ENCODE measurements around the gene SPSB3.

Gene SPSB3

GRCh38 chr16:1787322-1788094 lies 5.1 kb upstream of the SPSB3 start:
- H3K4me3 ChIP-seq (ENCODE audit: extremely low read depth, insufficient read depth, low read length, poor library complexity, severe bottlenecking): no peak overlapping the region
- no peaks in the 10 kb centered on the region for H3K4me1 ChIP-seq (ENCODE audit: control insufficient read depth, insufficient read depth, low read length, poor library complexity, severe bottlenecking)
- peaks cover 49% of the 10 kb centered on the region for H3K36me3 ChIP-seq (ENCODE audit: control insufficient read depth, insufficient read depth, low read length)
- 96 to 97% methylated on average over 44 of the region's 44 CpGs for WGBS, 2 experiments (ENCODE audit: insufficient coverage in 2 of 2)
- H3K27ac ChIP-seq (ENCODE audit: low read depth, low read length, severe bottlenecking): no peak overlapping the region
- no peaks in the 10 kb centered on the region for H3K9me3 ChIP-seq (ENCODE audit: control insufficient read depth, low read length)

DNA sequence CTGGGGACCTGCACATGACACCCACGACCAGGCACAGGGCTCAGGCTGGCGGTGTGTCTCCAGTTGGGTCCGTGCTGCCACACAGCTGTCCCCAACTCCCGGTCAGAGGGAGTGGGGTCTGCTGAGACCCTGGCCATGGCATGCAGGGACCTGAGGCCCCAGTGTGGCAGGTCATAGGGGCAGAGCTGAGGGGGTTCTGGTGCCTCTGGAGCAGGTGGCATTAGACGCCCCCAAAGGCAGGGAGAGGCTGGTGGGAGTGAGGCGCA lies 4.6 kb upstream of the SPSB3 start:
- Histone ChIP-seq H3K36me3 (ENCODE audit: control insufficient read depth, insufficient read depth, low read length) (peaks cover 49% of the 10 kb centered on the region), H3K27ac (ENCODE audit: low read depth, low read length, severe bottlenecking) (no peak overlapping the region), H3K4me1 (ENCODE audit: control insufficient read depth, insufficient read depth, low read length, poor library complexity, severe bottlenecking) (no peaks in the 10 kb centered on the region), H3K4me3 (ENCODE audit: extremely low read depth, insufficient read depth, low read length, poor library complexity, severe bottlenecking) (no peak overlapping the region), H3K9me3 (ENCODE audit: control insufficient read depth, low read length) (no peaks in the 10 kb centered on the region)
- 91 to 97% methylated on average over 6 of the region's 6 CpGs for WGBS, 2 experiments (ENCODE audit: insufficient coverage in 2 of 2)

DNA sequence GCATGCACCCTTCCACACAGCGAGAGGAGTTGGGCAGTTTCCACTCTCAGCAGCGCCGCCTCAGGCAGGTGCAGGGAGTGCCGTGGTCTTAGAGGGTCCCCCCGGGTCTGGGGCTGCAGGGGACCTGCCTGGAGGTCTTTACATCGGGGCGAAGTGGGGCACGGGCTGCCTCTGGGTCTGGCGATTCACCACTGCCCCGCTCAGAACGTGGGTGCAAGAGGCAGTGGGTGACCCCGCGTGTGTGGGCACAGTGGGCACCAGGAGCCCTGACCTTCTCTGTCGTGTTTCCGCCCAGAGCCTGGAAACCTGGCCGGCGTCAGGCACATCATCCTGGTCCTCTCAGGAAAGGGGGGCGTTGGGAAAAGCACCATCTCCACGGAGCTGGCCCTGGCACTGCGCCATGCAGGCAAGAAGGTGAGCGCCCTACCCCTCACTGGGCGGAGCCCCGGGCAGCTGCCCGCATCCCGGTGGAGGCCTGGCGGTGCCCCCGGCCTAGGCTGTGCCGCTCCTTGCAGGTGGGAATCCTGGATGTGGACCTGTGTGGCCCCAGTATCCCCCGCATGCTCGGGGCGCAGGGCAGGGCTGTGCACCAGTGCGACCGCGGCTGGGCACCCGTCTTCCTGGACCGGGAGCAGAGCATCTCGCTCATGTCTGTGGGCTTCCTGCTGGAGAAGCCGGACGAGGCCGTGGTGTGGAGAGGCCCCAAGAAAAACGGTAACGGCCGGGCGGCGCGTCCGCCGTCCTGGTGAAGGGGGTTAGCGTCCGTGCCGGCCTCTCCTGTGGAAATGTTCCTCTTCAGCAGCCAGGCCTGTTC lies 4.1 kb upstream of the SPSB3 start:
- no peak overlapping the region for H3K4me3 ChIP-seq (ENCODE audit: extremely low read depth, insufficient read depth, low read length, poor library complexity, severe bottlenecking)
- no peak overlapping the region for H3K27ac ChIP-seq (ENCODE audit: low read depth, low read length, severe bottlenecking)
- peaks cover 49% of the 10 kb centered on the region for H3K36me3 ChIP-seq (ENCODE audit: control insufficient read depth, insufficient read depth, low read length)
- 95 to 97% methylated on average over 48 of the region's 51 CpGs for WGBS, 2 experiments (ENCODE audit: insufficient coverage in 2 of 2)
- peaks cover under 1% of the 10 kb centered on the region for H3K4me1 ChIP-seq (ENCODE audit: control insufficient read depth, insufficient read depth, low read length, poor library complexity, severe bottlenecking)
- no peaks in the 10 kb centered on the region for H3K9me3 ChIP-seq (ENCODE audit: control insufficient read depth, low read length)

GRCh38 chr16:1785846-1786170 lies 3.4 kb upstream of the SPSB3 start:
- Histone ChIP-seq H3K27ac (ENCODE audit: low read depth, low read length, severe bottlenecking) (no peak overlapping the region), H3K36me3 (ENCODE audit: control insufficient read depth, insufficient read depth, low read length) (peaks cover 52% of the 10 kb centered on the region), H3K4me1 (ENCODE audit: control insufficient read depth, insufficient read depth, low read length, poor library complexity, severe bottlenecking) (peaks cover 6% of the 10 kb centered on the region), H3K4me3 (ENCODE audit: extremely low read depth, insufficient read depth, low read length, poor library complexity, severe bottlenecking) (no peak overlapping the region), H3K9me3 (ENCODE audit: control insufficient read depth, low read length) (no peaks in the 10 kb centered on the region)
- WGBS, 2 experiments (ENCODE audit: insufficient coverage in 2 of 2): 96 to 99% methylated on average over 10 to 14 of the region's 14 CpGs

GRCh38 chr16:1784977-1785845 lies 2.8 kb upstream of the SPSB3 start:
- 95 to 98% methylated on average over 18 to 24 of the region's 26 CpGs for WGBS, 2 experiments (ENCODE audit: insufficient coverage in 2 of 2)
- H3K36me3 ChIP-seq (ENCODE audit: control insufficient read depth, insufficient read depth, low read length): peaks cover 54% of the 10 kb centered on the region

GRCh38 chr16:1781758-1782407 lies 488 bp downstream of the SPSB3 start:
- H3K27ac ChIP-seq (ENCODE audit: low read depth, low read length, severe bottlenecking): peak overlapping the region; percentile 36
- peaks cover 55% of the 10 kb centered on the region for H3K36me3 ChIP-seq (ENCODE audit: control insufficient read depth, insufficient read depth, low read length)
- H3K4me1 ChIP-seq (ENCODE audit: control insufficient read depth, insufficient read depth, low read length, poor library complexity, severe bottlenecking): peaks cover 6% of the 10 kb centered on the region
- H3K9me3 ChIP-seq (ENCODE audit: control insufficient read depth, low read length): no peaks in the 10 kb centered on the region
- 1% methylated on average over 45 to 53 of the region's 70 CpGs for WGBS, 2 experiments (ENCODE audit: insufficient coverage in 2 of 2)
- peak overlapping the region; percentile 93 for H3K4me3 ChIP-seq (ENCODE audit: extremely low read depth, insufficient read depth, low read length, poor library complexity, severe bottlenecking)

More at GRCh38 chr16:1784977-1785845, 2.8 kb upstream of the SPSB3 start:
- no peak overlapping the region for H3K4me3 ChIP-seq (ENCODE audit: extremely low read depth, insufficient read depth, low read length, poor library complexity, severe bottlenecking)
- H3K9me3 ChIP-seq (ENCODE audit: control insufficient read depth, low read length): no peaks in the 10 kb centered on the region
- H3K27ac ChIP-seq (ENCODE audit: low read depth, low read length, severe bottlenecking): no peak overlapping the region
- H3K4me1 ChIP-seq (ENCODE audit: control insufficient read depth, insufficient read depth, low read length, poor library complexity, severe bottlenecking): peaks cover 6% of the 10 kb centered on the region

- peak overlapping the region; percentile 93 for H3K4me3 ChIP-seq (ENCODE audit: extremely low read depth, insufficient read depth, low read length, poor library complexity, severe bottlenecking)
- peaks cover 55% of the 10 kb centered on the region for H3K36me3 ChIP-seq (ENCODE audit: control insufficient read depth, insufficient read depth, low read length)
- H3K9me3 ChIP-seq (ENCODE audit: control insufficient read depth, low read length): no peaks in the 10 kb centered on the region
- WGBS, 2 experiments (ENCODE audit: insufficient coverage in 2 of 2): 86% methylated on average over 19 to 20 of the region's 20 CpGs
- no peak overlapping the region for H3K27ac ChIP-seq (ENCODE audit: low read depth, low read length, severe bottlenecking)
- peaks cover 6% of the 10 kb centered on the region for H3K4me1 ChIP-seq (ENCODE audit: control insufficient read depth, insufficient read depth, low read length, poor library complexity, severe bottlenecking)
Measured at GRCh38 chr16:1781254-1781653, 1.1 kb downstream of the SPSB3 start.

DNA sequence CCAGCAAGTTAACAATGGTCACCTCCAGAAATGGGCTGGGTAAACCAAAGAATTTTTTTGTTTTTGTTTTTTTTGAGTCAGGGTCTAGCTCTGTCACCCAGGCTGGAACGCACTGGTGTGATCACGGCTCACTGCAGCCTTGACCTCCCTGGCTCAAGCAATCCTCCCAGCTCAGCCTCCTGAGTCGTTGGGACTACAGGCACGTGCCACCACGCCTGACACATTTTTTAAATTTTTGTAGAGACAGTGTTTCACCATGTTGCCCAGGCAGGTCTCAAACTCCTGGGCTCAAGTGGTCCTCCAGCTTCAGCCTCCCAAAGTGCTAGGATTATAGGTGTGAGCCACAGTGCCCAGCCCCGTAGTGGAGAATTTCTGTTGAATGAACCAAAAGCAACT lies 1.7 kb downstream of the SPSB3 start:
- Histone ChIP-seq H3K36me3 (ENCODE audit: control insufficient read depth, insufficient read depth, low read length) (peaks cover 55% of the 10 kb centered on the region), H3K4me1 (ENCODE audit: control insufficient read depth, insufficient read depth, low read length, poor library complexity, severe bottlenecking) (peaks cover 6% of the 10 kb centered on the region), H3K9me3 (ENCODE audit: control insufficient read depth, low read length) (no peaks in the 10 kb centered on the region), H3K27ac (ENCODE audit: low read depth, low read length, severe bottlenecking) (no peak overlapping the region), H3K4me3 (ENCODE audit: extremely low read depth, insufficient read depth, low read length, poor library complexity, severe bottlenecking) (no peak overlapping the region)
- 90% methylated on average over 4 to 6 of the region's 6 CpGs for WGBS, 2 experiments (ENCODE audit: insufficient coverage in 2 of 2)

DNA sequence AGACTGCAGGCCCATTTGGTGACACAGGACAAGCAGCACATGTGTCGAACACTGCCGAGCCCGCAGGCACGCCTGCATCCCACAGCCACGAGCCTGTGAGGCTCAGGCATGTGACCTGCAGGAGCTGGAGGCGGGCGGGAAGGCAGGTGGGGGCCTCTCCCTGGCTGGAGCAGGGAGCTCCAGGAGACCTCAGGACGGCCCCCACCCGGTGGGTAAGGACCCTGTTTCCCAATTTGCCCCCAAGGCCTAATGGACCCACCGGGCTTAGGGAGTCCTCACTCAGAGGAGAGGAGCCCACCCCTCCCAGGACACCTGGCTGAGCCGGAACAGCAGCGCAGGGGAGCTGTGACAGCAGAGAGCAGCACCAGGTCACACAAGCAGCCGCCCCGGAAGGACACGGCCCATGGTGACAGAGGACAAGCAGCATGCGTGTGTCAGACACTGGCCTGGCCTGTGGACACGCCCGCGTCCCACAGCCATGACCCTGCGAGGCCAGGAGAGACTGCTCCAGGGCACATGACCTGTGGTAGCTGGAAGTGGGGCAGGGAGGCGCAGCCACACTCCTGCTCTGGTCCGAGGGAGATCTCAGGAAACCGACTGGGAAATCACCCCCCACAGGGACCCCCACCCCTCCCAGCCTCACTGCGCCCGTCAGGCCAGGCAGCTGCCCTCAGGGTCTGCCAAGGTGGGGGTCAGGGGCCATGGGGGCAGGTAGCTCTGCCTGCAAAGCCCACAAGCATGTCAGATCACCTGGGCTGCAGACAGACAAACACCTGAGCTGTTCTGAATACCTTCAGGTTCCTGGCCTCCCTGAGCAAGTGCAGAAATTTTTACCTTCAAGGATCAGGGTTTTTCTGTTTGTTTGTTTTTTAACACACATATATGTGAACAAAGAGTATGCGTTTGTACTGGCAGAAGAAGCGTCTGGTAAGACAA lies 2.4 kb downstream of the SPSB3 start:
- H3K4me1 ChIP-seq (ENCODE audit: control insufficient read depth, insufficient read depth, low read length, poor library complexity, severe bottlenecking): peaks cover 6% of the 10 kb centered on the region
- peaks cover 53% of the 10 kb centered on the region for H3K36me3 ChIP-seq (ENCODE audit: control insufficient read depth, insufficient read depth, low read length)
- WGBS, 2 experiments (ENCODE audit: insufficient coverage in 2 of 2): 93 to 97% methylated on average over 20 to 21 of the region's 27 CpGs
- no peak overlapping the region for H3K27ac ChIP-seq (ENCODE audit: low read depth, low read length, severe bottlenecking)
- no peak overlapping the region for H3K4me3 ChIP-seq (ENCODE audit: extremely low read depth, insufficient read depth, low read length, poor library complexity, severe bottlenecking)
- no peaks in the 10 kb centered on the region for H3K9me3 ChIP-seq (ENCODE audit: control insufficient read depth, low read length)
